GM13977 (cell line): ENCODE data around the gene MUC6.

Experiments used
- DNase-seq: peaks from one replicate; pipeline ENCODE4 v3.0.0; 2012; ENCODE audit warnings: low spot score
- in situ Hi-C: fragments of 300-500 bp; cut with MboI; formaldehyde crosslinking; loops from one replicate; pipeline ENCODE4 v1.12.0; 2022; ENCODE audit warnings: low sequenced_read_pairs, low pct_unique_long_range_greater_than_20kb, mixed read lengths, inconsistent platforms; ENCODE audit not compliant: unreplicated experiment
- TF ChIP-seq, protein P1 (sequence below): IDR thresholded peaks from 2 replicates; pipeline ENCODE4 v1.5.1; 2012; ENCODE audit warnings: mild to moderate bottlenecking, control low read depth; ENCODE audit not compliant: insufficient read depth; ENCODE audit errors: extremely low read depth, missing control alignments

Gene MUC6

DNA sequence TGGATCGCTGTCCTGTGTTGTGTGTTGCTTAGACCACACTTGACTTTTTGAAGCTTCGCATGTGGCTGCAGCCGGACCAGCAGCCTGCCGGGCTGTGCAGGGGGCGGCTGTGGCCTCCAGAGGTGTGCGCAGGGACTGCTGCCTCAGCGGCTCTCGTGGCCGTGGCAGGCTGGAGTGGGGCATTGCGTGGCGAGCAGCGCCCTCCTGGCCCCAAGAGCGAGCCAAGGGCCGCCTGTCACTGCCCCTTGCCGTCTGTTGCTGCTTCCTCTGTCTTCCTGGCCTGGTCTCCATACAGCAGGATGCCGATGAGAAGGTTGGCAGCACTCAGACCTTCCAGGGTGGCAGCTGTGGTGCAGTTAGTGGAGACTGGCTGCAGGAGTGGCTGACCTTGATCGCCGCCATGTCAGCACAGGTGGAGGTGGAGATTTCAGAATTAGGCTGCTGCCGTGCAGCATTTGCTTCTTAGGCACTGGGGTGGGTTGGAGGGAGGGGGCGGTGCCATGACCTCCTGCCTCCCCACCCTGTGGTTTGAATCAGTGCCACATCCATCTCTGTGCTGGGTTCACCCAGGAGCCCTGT is 34.0 kb downstream of the MUC6 start:
- no peak for DNase-seq
- TF ChIP-seq, protein P1, sequence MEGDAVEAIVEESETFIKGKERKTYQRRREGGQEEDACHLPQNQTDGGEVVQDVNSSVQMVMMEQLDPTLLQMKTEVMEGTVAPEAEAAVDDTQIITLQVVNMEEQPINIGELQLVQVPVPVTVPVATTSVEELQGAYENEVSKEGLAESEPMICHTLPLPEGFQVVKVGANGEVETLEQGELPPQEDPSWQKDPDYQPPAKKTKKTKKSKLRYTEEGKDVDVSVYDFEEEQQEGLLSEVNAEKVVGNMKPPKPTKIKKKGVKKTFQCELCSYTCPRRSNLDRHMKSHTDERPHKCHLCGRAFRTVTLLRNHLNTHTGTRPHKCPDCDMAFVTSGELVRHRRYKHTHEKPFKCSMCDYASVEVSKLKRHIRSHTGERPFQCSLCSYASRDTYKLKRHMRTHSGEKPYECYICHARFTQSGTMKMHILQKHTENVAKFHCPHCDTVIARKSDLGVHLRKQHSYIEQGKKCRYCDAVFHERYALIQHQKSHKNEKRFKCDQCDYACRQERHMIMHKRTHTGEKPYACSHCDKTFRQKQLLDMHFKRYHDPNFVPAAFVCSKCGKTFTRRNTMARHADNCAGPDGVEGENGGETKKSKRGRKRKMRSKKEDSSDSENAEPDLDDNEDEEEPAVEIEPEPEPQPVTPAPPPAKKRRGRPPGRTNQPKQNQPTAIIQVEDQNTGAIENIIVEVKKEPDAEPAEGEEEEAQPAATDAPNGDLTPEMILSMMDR, result no peak
- in situ Hi-C loops, result no loop called here

DNA sequence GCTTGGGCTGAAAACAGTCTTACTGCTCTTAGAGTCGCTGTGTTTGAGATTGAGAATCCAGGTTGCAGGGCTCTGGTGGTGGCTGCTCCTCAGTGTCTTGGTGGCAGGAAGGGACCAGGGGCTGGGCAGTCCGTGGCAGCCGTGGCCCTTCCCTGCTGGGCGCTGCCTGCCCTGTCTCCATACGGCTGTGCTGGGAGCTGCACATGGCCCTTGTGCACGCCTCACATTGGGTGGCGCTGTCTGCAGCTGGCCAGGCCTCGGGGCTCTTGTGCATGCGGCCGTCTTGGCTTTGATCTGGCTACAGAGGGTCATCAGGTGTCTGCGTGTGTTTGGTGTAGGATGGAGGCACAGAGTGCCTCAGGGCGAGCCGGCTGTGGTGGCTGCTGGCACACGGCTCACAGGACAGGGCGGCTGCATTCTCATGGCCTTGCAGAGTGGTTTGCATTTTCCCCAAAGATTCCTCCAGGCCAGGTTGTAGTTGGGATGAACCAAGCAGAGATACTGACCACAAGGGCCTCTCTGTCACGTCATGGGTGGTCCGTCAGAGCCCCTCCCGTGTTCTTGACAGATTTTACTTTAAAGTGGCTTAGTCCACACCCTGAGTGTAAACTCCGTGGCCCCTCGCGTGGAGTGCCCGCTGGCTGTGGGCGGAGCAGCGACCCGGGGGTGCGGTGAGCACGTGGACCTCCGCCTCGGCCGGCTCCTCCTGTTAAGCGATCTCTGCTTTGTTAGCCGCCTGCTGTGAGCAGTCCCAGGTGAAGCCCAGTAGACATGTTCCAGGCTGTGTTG is 34.7 kb downstream of the MUC6 start:
- in situ Hi-C loops, result no loop called here
- no peak for DNase-seq
- TF ChIP-seq, protein P1, result no peak

DNA sequence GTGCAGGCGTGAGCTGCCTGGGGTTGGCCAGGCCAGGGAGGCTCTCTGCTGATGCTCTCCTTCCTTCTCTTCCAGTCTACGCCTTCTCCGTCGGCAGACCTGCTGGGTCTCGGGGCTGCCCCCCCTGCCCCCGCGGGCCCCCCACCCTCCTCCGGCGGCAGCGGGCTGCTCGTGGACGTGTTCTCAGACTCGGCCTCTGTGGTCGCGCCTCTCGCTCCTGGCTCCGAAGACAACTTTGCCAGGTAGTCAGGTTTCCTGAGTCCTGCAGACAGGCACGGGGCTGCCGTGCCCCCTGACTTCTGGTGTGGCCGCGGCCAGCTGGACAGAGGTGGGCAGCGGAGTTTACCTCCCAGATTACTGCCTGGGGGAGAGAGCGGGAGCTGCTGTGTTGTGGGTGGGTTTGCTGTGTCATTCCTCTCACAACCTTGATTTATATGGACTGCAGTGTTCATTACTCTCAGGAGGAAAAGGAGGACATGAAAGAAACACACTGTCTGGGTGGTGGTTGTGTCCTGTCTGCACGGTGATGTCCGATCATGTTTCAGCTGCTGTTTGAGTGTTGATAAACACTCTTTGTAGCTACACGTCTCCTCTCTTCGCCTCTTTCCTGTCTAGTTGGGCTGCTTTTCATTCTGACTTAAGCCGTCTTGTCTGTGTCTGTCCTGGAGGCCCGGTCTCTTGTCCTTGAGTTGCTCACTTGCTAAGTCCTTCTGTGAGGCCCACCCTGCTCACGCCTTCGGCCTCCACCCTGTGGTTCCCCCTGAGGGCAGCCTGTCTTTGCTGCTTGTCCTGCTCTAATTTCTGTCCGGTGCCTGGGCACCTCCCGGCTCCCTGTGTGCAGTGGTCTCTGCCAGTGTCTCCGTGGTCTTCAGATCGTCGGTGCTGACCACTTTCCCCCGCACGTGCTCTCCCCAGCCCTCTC is 35.9 kb downstream of the MUC6 start:
- TF ChIP-seq, protein P1, result no peak
- in situ Hi-C loops, result no loop called here
- no peak for DNase-seq

DNA sequence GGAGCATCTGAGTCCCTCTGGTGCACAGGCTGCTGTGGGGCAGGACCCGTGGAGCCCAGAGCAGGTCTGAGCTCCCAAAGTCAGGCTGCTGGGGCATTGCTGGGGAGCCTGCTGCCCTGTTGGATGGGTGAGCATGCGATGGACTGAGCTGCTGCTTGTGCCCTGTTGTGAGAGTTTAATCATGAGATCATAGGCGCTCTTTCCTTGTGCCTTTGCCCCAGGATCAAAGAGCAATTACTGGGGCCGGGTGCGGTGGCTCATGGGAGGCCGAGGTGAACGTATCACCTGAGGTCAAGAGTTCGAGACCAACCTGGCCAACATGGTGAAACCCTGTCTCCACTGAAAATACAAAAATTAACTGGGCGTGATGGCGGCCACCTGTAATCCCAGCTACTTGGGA is 37.5 kb downstream of the MUC6 start:
- TF ChIP-seq, protein P1, result no peak
- in situ Hi-C loops, result no loop called here
- DNase-seq, result no peak

DNA sequence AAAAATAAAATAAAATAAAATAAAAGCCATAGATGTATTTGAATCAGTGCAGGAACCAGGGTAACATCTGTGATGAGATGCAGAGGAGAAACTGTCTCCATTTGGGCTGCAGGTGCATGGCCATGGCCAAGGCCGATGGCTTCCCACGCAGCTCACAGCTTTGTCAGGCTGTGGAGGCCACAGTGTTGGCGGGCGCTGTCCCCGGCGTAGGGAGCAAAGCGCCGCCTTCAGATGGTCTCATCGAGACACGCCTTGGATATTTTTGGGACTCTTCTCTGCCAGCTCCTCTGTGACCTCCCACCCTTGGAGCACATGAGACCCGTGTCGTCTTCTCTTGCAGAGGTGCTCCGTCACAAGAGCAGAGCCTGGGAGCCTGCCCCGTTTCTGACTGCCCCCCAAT is 38.6 kb downstream of the MUC6 start:
- TF ChIP-seq, protein P1, result no peak

DNA sequence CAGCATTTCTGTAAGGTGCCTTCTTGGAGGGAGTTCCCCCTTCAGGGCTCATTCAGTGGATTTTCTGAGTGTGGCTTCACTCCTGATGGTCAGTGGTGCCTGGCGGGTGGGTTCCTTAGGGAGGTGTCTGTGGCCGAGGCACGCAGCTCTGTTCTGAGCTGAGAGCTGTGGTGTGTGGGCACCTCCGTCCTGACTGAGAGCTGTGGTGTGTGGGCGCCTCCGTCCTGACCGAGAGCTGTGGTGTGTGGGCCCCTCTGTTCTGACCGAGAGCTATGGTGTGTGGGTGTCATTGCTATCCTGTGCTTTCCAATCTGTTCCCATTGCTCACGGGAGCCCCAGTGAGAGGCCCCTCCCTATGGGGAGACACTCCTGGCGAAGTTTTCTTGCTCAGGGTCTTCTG is 39.8 kb downstream of the MUC6 start:
- in situ Hi-C loops, result no loop called here
- DNase-seq, result peak; percentile 61
- TF ChIP-seq, protein P1, result no peak

More for the DNA sequence above, 38.6 kb downstream of the MUC6 start:
- in situ Hi-C loops, result no loop called here
- no peak for DNase-seq
